Activated naive CD4-positive, alpha-beta T cell treated with anti-CD3 and anti-CD28 coated beads, Interleukin-2, amount 50 U/mL, for 72 hours (primary cell): ENCODE results near the gene RABL2B. TPM values are rescaled to one million over a fixed set of nuclear protein-coding genes. Genes with fewer than 3 reads are reported as not detected.

ENCODE experiments used
- ATAC-seq, 2 donors: fragments of 150-1000 bp; cut with Tn5 transposase; 2 replicates each; pipeline ENCODE4 v1.10.0; 2021; ENCODE audit warnings: mild to moderate bottlenecking in 2 of 2, moderate library complexity in 2 of 2
- DNase-seq, 2 donors: peaks; one replicate each; pipeline ENCODE4 v3.0.0; 2021 to 2022; ENCODE audit warnings: low spot score in 2 of 2
- H3K27ac Mint-ChIP-seq, 2 donors: one replicate each; pipeline ENCODE4 v1.8.0; 2022; ENCODE audit warnings: mild to moderate bottlenecking in 2 of 2, mixed read lengths in 2 of 2
- H3K36me3 Mint-ChIP-seq, 2 donors: one replicate each; pipeline ENCODE4 v1.8.0; 2022; ENCODE audit warnings: mixed read lengths in 2 of 2
- H3K9me3 Mint-ChIP-seq, 2 donors: one replicate each; pipeline ENCODE4 v1.8.0; 2022; ENCODE audit warnings: mixed read lengths in 2 of 2
- total RNA-seq, 2 donors: library from RNA; stranded (reverse); gene quantifications; one replicate each; pipeline ENCODE4 v1.2.3, GENCODE V29; 2022

The RABL2B gene
- total RNA-seq, 2 donors from 2014 or later = 7.2 to 22.6 TPM

DNA sequence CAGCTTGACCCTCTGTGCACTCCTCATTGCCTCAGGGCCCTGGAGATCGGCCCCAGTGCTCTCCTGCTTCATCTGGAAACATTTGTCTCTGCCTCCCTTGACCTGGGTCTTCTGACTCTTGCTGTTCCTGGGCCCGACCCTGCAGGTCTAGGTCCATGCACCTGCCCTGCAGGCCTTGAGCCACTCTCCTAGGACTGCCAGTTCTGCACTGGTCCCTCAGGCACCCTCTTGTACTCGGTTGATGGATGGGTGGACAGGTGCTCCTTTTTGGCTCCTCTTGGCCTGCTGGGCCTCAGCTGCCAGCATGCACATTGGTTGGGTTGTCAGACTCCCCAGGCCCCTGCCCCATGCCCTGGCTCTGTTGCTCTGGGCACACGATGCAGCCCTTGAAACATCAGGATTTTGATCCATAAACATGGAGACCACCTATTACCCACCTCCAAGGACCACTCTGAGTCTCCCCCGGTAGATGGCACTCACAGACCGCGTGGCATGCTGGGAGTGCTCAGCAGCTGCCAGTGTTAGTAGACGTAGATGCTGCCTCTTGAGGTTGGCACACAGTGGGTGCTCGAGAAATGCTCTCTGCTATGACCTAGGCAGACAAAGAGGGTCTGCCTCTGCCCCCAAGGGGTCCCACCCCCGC, 65.6 kb downstream of the RABL2B start:
- no peaks in the 10 kb centered on the region for H3K9me3 Mint-ChIP-seq
- no peak overlapping the region for H3K27ac Mint-ChIP-seq
- H3K36me3 Mint-ChIP-seq = no peaks in the 10 kb centered on the region
- no peak for ATAC-seq
- no peak for DNase-seq

Other genes with a start within 250 kb of the RABL2B start
- gene KLHDC7B, start 237.7 kb downstream of the RABL2B start, total RNA-seq = 10 to 100 TPM in 1 of 2 donors, 1 to 10 TPM in 1; 2.6 to 11.0 TPM
- gene SYCE3, start 220.7 kb downstream of the RABL2B start, total RNA-seq = 1 to 10 TPM in 1 of 2 donors, under 1 TPM in 1; 0.80 to 3.9 TPM
- gene CPT1B, start 205.2 kb downstream of the RABL2B start, total RNA-seq = 10 to 100 TPM; 61.8 to 92.2 TPM
- gene CHKB, start 200.8 kb downstream of the RABL2B start, total RNA-seq = 100 to 1,000 TPM in 1 of 2 donors, 10 to 100 TPM in 1; 83.8 to 127 TPM
- gene MAPK8IP2, start 182.8 kb downstream of the RABL2B start, total RNA-seq = under 1 TPM; 0.27 to 0.54 TPM
- gene ARSA, start 155.5 kb downstream of the RABL2B start, total RNA-seq = 10 to 100 TPM; 23.8 to 24.7 TPM
- under 1 TPM in 1 of 2 donors, not detected in 1; 0.66 TPM for gene SHANK3, start 110.8 kb downstream of the RABL2B start, total RNA-seq
- gene ACR, start 45.4 kb downstream of the RABL2B start, total RNA-seq = not detected